Uterus (tissue), 2 donors: ENCODE data around the gene CHRNB1.

Experiments
- CTCF ChIP-seq, 4 experiments: fragments of 200-600 bp in 2 of 4; fragments of 450-650 bp in 2 of 4; sonication (generic) in 2 of 4; IDR thresholded peaks; one replicate each; pipeline ENCODE4 v1.5.1; 2016 to 2019; ENCODE audit warnings: antibody characterized with exemption in 4 of 4, mild to moderate bottlenecking in 2 of 4, moderate library complexity in 1 of 4
- POLR2A ChIP-seq, 2 donors: fragments of 450-650 bp; IDR thresholded peaks; one replicate each; pipeline ENCODE4 v1.6.1; 2016; ENCODE audit warnings: antibody characterized with exemption in 2 of 2, mild to moderate bottlenecking in 1 of 2, moderate library complexity in 1 of 2

- TF ChIP-seq CTCF (IDR thresholded peaks at IDR 0.05) = no peak
- TF ChIP-seq POLR2A (IDR thresholded peaks at IDR 0.05) = no peak
Observed at GRCh38 chr17:7466318-7466638, 21.4 kb downstream of the CHRNB1 start.
